Neural progenitor cell (in vitro differentiated cells): ENCODE results near the gene PDE7B. TPM values are rescaled to one million over a fixed set of nuclear protein-coding genes. Genes with fewer than 3 reads are reported as not detected.

Experiments used
- DNase-seq: peaks from one replicate; pipeline ENCODE4 v3.0.0-alpha.2; 2016; ENCODE audit warnings: low spot score
- H2AFZ ChIP-seq: fragments of 200-600 bp; sonication (generic); replicated peaks from 2 replicates; pipeline ENCODE4 v1.6.1; 2016; ENCODE audit warnings: antibody characterized with exemption
- H3F3A ChIP-seq: fragments of 200-600 bp; sonication (generic); 2 replicates; pipeline ENCODE4 v1.6.1; 2016; ENCODE audit warnings: antibody characterized with exemption, low read depth
- H3K27ac ChIP-seq: fragments of 200-600 bp; sonication (generic); 2 replicates; pipeline ENCODE4 v1.5.1; 2016; ENCODE audit warnings: mild to moderate bottlenecking
- H3K27me3 ChIP-seq: fragments of 200-600 bp; sonication (generic); 2 replicates; pipeline ENCODE4 v1.6.1; 2016; ENCODE audit warnings: mild to moderate bottlenecking, moderate library complexity
- H3K36me3 ChIP-seq: fragments of 200-600 bp; sonication (generic); 2 replicates; pipeline ENCODE4 v1.5.1; 2016
- H3K4me1 ChIP-seq: fragments of 200-600 bp; sonication (generic); 2 replicates; pipeline ENCODE4 v1.6.1; 2016; ENCODE audit warnings: mixed run types
- H3K4me2 ChIP-seq: fragments of 200-600 bp; sonication (generic); 2 replicates; pipeline ENCODE4 v1.6.1; 2016
- H3K4me3 ChIP-seq: fragments of 200-600 bp; sonication (generic); 2 replicates; pipeline ENCODE4 v1.5.1; 2016
- H3K79me2 ChIP-seq: fragments of 200-600 bp; sonication (generic); 2 replicates; pipeline ENCODE4 v1.6.1; 2016; ENCODE audit warnings: low read depth
- H3K9ac ChIP-seq: fragments of 200-600 bp; sonication (generic); 2 replicates; pipeline ENCODE4 v1.6.1; 2016
- H3K9me3 ChIP-seq: fragments of 200-600 bp; sonication (generic); 2 replicates; pipeline ENCODE4 v1.5.1; 2016; ENCODE audit warnings: low read depth
- H4K20me1 ChIP-seq: fragments of 200-600 bp; sonication (generic); 2 replicates; pipeline ENCODE4 v1.6.1; 2016; ENCODE audit warnings: low read depth
- H3K27ac Mint-ChIP-seq: 3 replicates; pipeline ENCODE4 v1.8.0; 2021; ENCODE audit warnings: mixed read lengths
- H3K27me3 Mint-ChIP-seq: 2 replicates; pipeline ENCODE4 v1.8.0; 2022; ENCODE audit warnings: low read depth, mild to moderate bottlenecking, inconsistent platforms, moderate library complexity, mixed read lengths; ENCODE audit not compliant: insufficient read depth
- H3K36me3 Mint-ChIP-seq: 3 replicates; pipeline ENCODE4 v1.8.0; 2021; ENCODE audit warnings: mixed read lengths
- H3K4me1 Mint-ChIP-seq: 3 replicates; pipeline ENCODE4 v1.8.0; 2021; ENCODE audit warnings: mixed read lengths
- H3K4me3 Mint-ChIP-seq: 3 replicates; pipeline ENCODE4 v1.8.0; 2021; ENCODE audit warnings: mild to moderate bottlenecking, moderate library complexity, mixed read lengths
- H3K9me3 Mint-ChIP-seq: 3 replicates; pipeline ENCODE4 v1.8.0; 2020; ENCODE audit warnings: mixed read lengths
- CTCF ChIP-seq: fragments of 200-600 bp; sonication (generic); IDR thresholded peaks from 2 replicates; pipeline ENCODE4 v1.5.1; 2017; ENCODE audit warnings: antibody characterized with exemption, mild to moderate bottlenecking
- EZH2 ChIP-seq: fragments of 200-600 bp; sonication (generic); IDR thresholded peaks from 2 replicates; pipeline ENCODE4 v1.6.1; 2017; ENCODE audit warnings: antibody characterized with exemption, mild to moderate bottlenecking, moderate library complexity
- EZH2phosphoT487 ChIP-seq: fragments of 200-600 bp; sonication (generic); IDR thresholded peaks from 2 replicates; pipeline ENCODE4 v1.6.1; 2017; ENCODE audit warnings: antibody characterized with exemption
- total RNA-seq: library from RNA; depleted of rRNA; stranded (reverse); fragments of >200 nt; gene quantifications from 2 replicates; pipeline ENCODE4 v1.2.3, GENCODE V29; 2015; ENCODE audit warnings: low replicate concordance

PDE7B gene
- total RNA-seq, 1 donor from 2014 or later = 0.04 TPM

- Mint-ChIP-seq H3K36me3 (no peaks in the 10 kb centered on the region), H3K4me3 (no peak overlapping the region), H3K27ac (no peak overlapping the region), H3K9me3 (no peaks in the 10 kb centered on the region), H3K4me1 (peaks cover 26% of the 10 kb centered on the region), H3K27me3 (no peaks in the 10 kb centered on the region)
- Histone ChIP-seq H3K4me3 (no peak overlapping the region), H2AFZ (no peak overlapping the region), H3K27ac (no peak overlapping the region), H3K9ac (no peak overlapping the region), H3K4me1 (no peaks in the 10 kb centered on the region), H3K9me3 (no peaks in the 10 kb centered on the region), H3F3A (no peaks in the 10 kb centered on the region), H3K36me3 (no peaks in the 10 kb centered on the region), H3K4me2 (no peak overlapping the region), H3K79me2 (no peaks in the 10 kb centered on the region), H4K20me1 (no peaks in the 10 kb centered on the region), H3K27me3 (no peaks in the 10 kb centered on the region)
- TF ChIP-seq EZH2phosphoT487 = no peak
- TF ChIP-seq EZH2 = no peak
- no peak for TF ChIP-seq CTCF
- no peak for DNase-seq
These were observed 333.2 kb downstream of the PDE7B start for GRCh38 chr6:136184738-136185137.

- no peak overlapping the region for H2AFZ ChIP-seq
- H3K9ac ChIP-seq = no peak overlapping the region
- Mint-ChIP-seq H3K36me3 (no peaks in the 10 kb centered on the region), H3K27me3 (no peaks in the 10 kb centered on the region), H3K27ac (no peak overlapping the region), H3K4me1 (peaks cover 29% of the 10 kb centered on the region), H3K9me3 (no peaks in the 10 kb centered on the region), H3K4me3 (no peak overlapping the region)
- H3K36me3 ChIP-seq = no peaks in the 10 kb centered on the region
- no peaks in the 10 kb centered on the region for H3K4me1 ChIP-seq
- H3K79me2 ChIP-seq = no peaks in the 10 kb centered on the region
- H3K27ac ChIP-seq = no peak overlapping the region
- no peak overlapping the region for H3K4me3 ChIP-seq
- H3F3A ChIP-seq = no peaks in the 10 kb centered on the region
- H3K27me3 ChIP-seq = no peaks in the 10 kb centered on the region
- no peak for TF ChIP-seq EZH2
- TF ChIP-seq CTCF = no peak
- TF ChIP-seq EZH2phosphoT487 = no peak
- H3K9me3 ChIP-seq = no peaks in the 10 kb centered on the region
- no peak overlapping the region for H3K4me2 ChIP-seq
- H4K20me1 ChIP-seq = no peaks in the 10 kb centered on the region
- no peak for DNase-seq
These were observed 334.9 kb downstream of the PDE7B start for GRCh38 chr6:136186363-136186762.

GRCh38 chr6:136188486-136188885, 337.0 kb downstream of the PDE7B start:
- no peak overlapping the region for H2AFZ ChIP-seq
- H3K27ac ChIP-seq = no peak overlapping the region
- no peaks in the 10 kb centered on the region for H3F3A ChIP-seq
- peaks cover 27% of the 10 kb centered on the region for H3K4me1 Mint-ChIP-seq
- H3K36me3 ChIP-seq = no peaks in the 10 kb centered on the region
- no peak overlapping the region for H3K4me3 ChIP-seq
- H3K9me3 Mint-ChIP-seq = no peaks in the 10 kb centered on the region
- H3K79me2 ChIP-seq = no peaks in the 10 kb centered on the region
- H3K9me3 ChIP-seq = no peaks in the 10 kb centered on the region
- peak; percentile 25 for DNase-seq
- H3K27me3 Mint-ChIP-seq = no peaks in the 10 kb centered on the region
- no peaks in the 10 kb centered on the region for H3K36me3 Mint-ChIP-seq
- no peaks in the 10 kb centered on the region for H4K20me1 ChIP-seq
- no peak overlapping the region for H3K4me3 Mint-ChIP-seq
- H3K27me3 ChIP-seq = no peaks in the 10 kb centered on the region
- no peak overlapping the region for H3K9ac ChIP-seq
- H3K4me1 ChIP-seq = no peaks in the 10 kb centered on the region
- no peak overlapping the region for H3K27ac Mint-ChIP-seq
- TF ChIP-seq EZH2phosphoT487 = no peak
- no peak for TF ChIP-seq EZH2
- no peak for TF ChIP-seq CTCF
- no peak overlapping the region for H3K4me2 ChIP-seq
